Measurements from ENCODE around the gene JTB.
"Not testable (repeated sequence)": the region's sequence is repeated elsewhere in the genome, so short reads cannot be mapped to it uniquely, and the experiment has no call there.

The JTB gene

GRCh38 chr1:154000420-154000819, 22.9 kb upstream of the JTB start:
- TF ChIP-seq EZH2phosphoT487 (IDR thresholded peaks at IDR 0.05; ENCODE audit: borderline replicate concordance, low read length) (no peak), CTCF (IDR thresholded peaks at IDR 0.05; ENCODE audit: low read depth, low read length, poor library complexity, severe bottlenecking) (no peak)
- Histone ChIP-seq H3K9me2 (replicated peaks; ENCODE audit: control insufficient read depth, low read length) (no peaks in the 10 kb centered on the region), H3F3A (ENCODE audit: control insufficient read depth, insufficient read depth) (peaks cover 8% of the 10 kb centered on the region), H4K20me1 (ENCODE audit: control insufficient read depth, insufficient read depth, low read depth, low read length) (no peaks in the 10 kb centered on the region), H3K4me1 (ENCODE audit: control insufficient read depth, low read length) (no peaks in the 10 kb centered on the region), H3K4me2 (ENCODE audit: low read length) (no peak overlapping the region), H3K9me3 (ENCODE audit: control insufficient read depth, insufficient read depth, low read length) (no peaks in the 10 kb centered on the region), H3K79me2 (ENCODE audit: control insufficient read depth, low read length) (no peaks in the 10 kb centered on the region), H3K27me3 (ENCODE audit: control insufficient read depth, low read length) (no peaks in the 10 kb centered on the region), H3K27ac (ENCODE audit: low read depth, low read length) (no peak overlapping the region), H3K4me3 (ENCODE audit: low read length) (no peak overlapping the region), H3K36me3 (ENCODE audit: control insufficient read depth, low read length) (peaks cover 2% of the 10 kb centered on the region)

GRCh38 chr1:153996882-153997281, 19.4 kb upstream of the JTB start:
- peaks cover 12% of the 10 kb centered on the region for H3K79me2 ChIP-seq (ENCODE audit: control insufficient read depth, low read length)
- peaks cover 15% of the 10 kb centered on the region for H3K4me1 ChIP-seq (ENCODE audit: control insufficient read depth, low read length)
- H4K20me1 ChIP-seq (ENCODE audit: control insufficient read depth, insufficient read depth, low read depth, low read length); H3K9me3 ChIP-seq (ENCODE audit: control insufficient read depth, insufficient read depth, low read length); H3K27ac ChIP-seq (ENCODE audit: low read depth, low read length); H3K27me3 ChIP-seq (ENCODE audit: control insufficient read depth, low read length); H3K4me2 ChIP-seq (ENCODE audit: low read length); H3K9me2 ChIP-seq (replicated peaks; ENCODE audit: control insufficient read depth, low read length); H3K4me3 ChIP-seq (ENCODE audit: low read length): not testable (repeated sequence)
- H3F3A ChIP-seq (ENCODE audit: control insufficient read depth, insufficient read depth): peaks cover 39% of the 10 kb centered on the region
- peaks cover 37% of the 10 kb centered on the region for H3K36me3 ChIP-seq (ENCODE audit: control insufficient read depth, low read length)

GRCh38 chr1:153995640-153996039, 18.2 kb upstream of the JTB start:
- H3K4me2 ChIP-seq (ENCODE audit: low read length): no peak overlapping the region
- no peaks in the 10 kb centered on the region for H3K27me3 ChIP-seq (ENCODE audit: control insufficient read depth, low read length)
- peaks cover 50% of the 10 kb centered on the region for H3F3A ChIP-seq (ENCODE audit: control insufficient read depth, insufficient read depth)
- TF ChIP-seq CTCF (IDR thresholded peaks at IDR 0.05; ENCODE audit: low read depth, low read length, poor library complexity, severe bottlenecking) (no peak), EZH2phosphoT487 (IDR thresholded peaks at IDR 0.05; ENCODE audit: borderline replicate concordance, low read length) (no peak)
- H3K79me2 ChIP-seq (ENCODE audit: control insufficient read depth, low read length): peaks cover 25% of the 10 kb centered on the region
- H3K27ac ChIP-seq (ENCODE audit: low read depth, low read length): no peak overlapping the region
- 0 out of 2 replicates have a peak, but pooled peaks cover 4% of the 10 kb centered on the region for H4K20me1 ChIP-seq (ENCODE audit: control insufficient read depth, insufficient read depth, low read depth, low read length)
- H3K4me1 ChIP-seq (ENCODE audit: control insufficient read depth, low read length): peaks cover 21% of the 10 kb centered on the region
- no peaks in the 10 kb centered on the region for H3K9me2 ChIP-seq (replicated peaks; ENCODE audit: control insufficient read depth, low read length)
- H3K4me3 ChIP-seq (ENCODE audit: low read length): no peak overlapping the region
- no peaks in the 10 kb centered on the region for H3K9me3 ChIP-seq (ENCODE audit: control insufficient read depth, insufficient read depth, low read length)
- H3K36me3 ChIP-seq (ENCODE audit: control insufficient read depth, low read length): peaks cover 49% of the 10 kb centered on the region

- H3K36me3 ChIP-seq (ENCODE audit: control insufficient read depth, low read length): peaks cover 50% of the 10 kb centered on the region
- no peaks in the 10 kb centered on the region for H3K9me3 ChIP-seq (ENCODE audit: control insufficient read depth, insufficient read depth, low read length)
- no peak overlapping the region for H3K4me3 ChIP-seq (ENCODE audit: low read length)
- no peaks in the 10 kb centered on the region for H3K27me3 ChIP-seq (ENCODE audit: control insufficient read depth, low read length)
- no peak overlapping the region for H3K27ac ChIP-seq (ENCODE audit: low read depth, low read length)
- peaks cover 26% of the 10 kb centered on the region for H3K79me2 ChIP-seq (ENCODE audit: control insufficient read depth, low read length)
- TF ChIP-seq CTCF (IDR thresholded peaks at IDR 0.05; ENCODE audit: low read depth, low read length, poor library complexity, severe bottlenecking): no peak
- TF ChIP-seq EZH2phosphoT487 (IDR thresholded peaks at IDR 0.05; ENCODE audit: borderline replicate concordance, low read length): no peak
- H3K4me2 ChIP-seq (ENCODE audit: low read length): no peak overlapping the region
- H4K20me1 ChIP-seq (ENCODE audit: control insufficient read depth, insufficient read depth, low read depth, low read length): 0 out of 2 replicates have a peak, but pooled peaks cover 4% of the 10 kb centered on the region
- H3K4me1 ChIP-seq (ENCODE audit: control insufficient read depth, low read length): peaks cover 24% of the 10 kb centered on the region
- peaks cover 50% of the 10 kb centered on the region for H3F3A ChIP-seq (ENCODE audit: control insufficient read depth, insufficient read depth)
- H3K9me2 ChIP-seq (replicated peaks; ENCODE audit: control insufficient read depth, low read length): no peaks in the 10 kb centered on the region
Measured at GRCh38 chr1:153995202-153995601, 17.7 kb upstream of the JTB start.

Data from DOHH2 (cell line).